ENCODE data around the gene RAB3B. TPM values are rescaled to one million over a fixed set of nuclear protein-coding genes. Genes with fewer than 3 reads are reported as not detected.

The RAB3B gene
- 15.3 to 33.9 TPM (median 32.8 TPM) in 3 replicates for total RNA-seq
- long read RNA-seq, full-length matches to known transcripts = 55 of 66 reads
- long read RNA-seq, partial matches to known transcripts = 0 of 66 reads
- long read RNA-seq, other reads (novel, unspliced or antisense) = 11 of 66 reads

GRCh38 chr1:51990478-51990965, at the start of gene RAB3B:
Gene RAB3B, minus strand, starts transcription at chr1:51990700. Its CDS starts 13,583 bp downstream, at chr1:51977117.
- no peaks in the 10 kb centered on the region for H3K9me3 Mint-ChIP-seq (ENCODE audit: low read depth)
- no peak within 1 kb of the TSS for H3K27ac Mint-ChIP-seq (ENCODE audit: unreplicated experiment)
- H3K36me3 Mint-ChIP-seq (ENCODE audit: low read depth) = no peaks in the 10 kb centered on the region
- H3K27me3 Mint-ChIP-seq (ENCODE audit: low read depth) = peaks cover 2% of the 10 kb centered on the region
- H3K4me3 Mint-ChIP-seq (ENCODE audit: unreplicated experiment) = peak within 1 kb of the TSS; percentile 70
- no peak for TF ChIP-seq CTCF (IDR thresholded peaks at IDR 0.05)
- peaks cover 17% of the 10 kb centered on the region for H3K4me1 Mint-ChIP-seq (ENCODE audit: low read depth)
- peak; percentile 74 for DNase-seq (ENCODE audit: low spot score)

GRCh38 chr1:52037909-52038308, 47.4 kb upstream of the RAB3B start:
- Mint-ChIP-seq H3K4me3 (ENCODE audit: unreplicated experiment) (no peak overlapping the region), H3K27me3 (ENCODE audit: low read depth) (no peaks in the 10 kb centered on the region), H3K36me3 (ENCODE audit: low read depth) (peaks cover 10% of the 10 kb centered on the region), H3K4me1 (ENCODE audit: low read depth) (peaks cover 7% of the 10 kb centered on the region), H3K9me3 (ENCODE audit: low read depth) (no peaks in the 10 kb centered on the region), H3K27ac (ENCODE audit: unreplicated experiment) (no peak overlapping the region)
- DNase-seq (ENCODE audit: low spot score) = no peak
- no peak for TF ChIP-seq CTCF (IDR thresholded peaks at IDR 0.05)

GRCh38 chr1:52037402-52037814, 46.9 kb upstream of the RAB3B start:
- no peaks in the 10 kb centered on the region for H3K27me3 Mint-ChIP-seq (ENCODE audit: low read depth)
- H3K4me3 Mint-ChIP-seq (ENCODE audit: unreplicated experiment) = no peak overlapping the region
- H3K27ac Mint-ChIP-seq (ENCODE audit: unreplicated experiment) = no peak overlapping the region
- H3K36me3 Mint-ChIP-seq (ENCODE audit: low read depth) = peaks cover 10% of the 10 kb centered on the region
- peaks cover 11% of the 10 kb centered on the region for H3K4me1 Mint-ChIP-seq (ENCODE audit: low read depth)
- no peak for TF ChIP-seq CTCF (IDR thresholded peaks at IDR 0.05)
- DNase-seq (ENCODE audit: low spot score) = no peak
- H3K9me3 Mint-ChIP-seq (ENCODE audit: low read depth) = no peaks in the 10 kb centered on the region

GRCh38 chr1:52034050-52034384, 43.5 kb upstream of the RAB3B start:
- peak overlapping the region; percentile 98 for H3K27ac Mint-ChIP-seq (ENCODE audit: unreplicated experiment)
- H3K9me3 Mint-ChIP-seq (ENCODE audit: low read depth) = no peaks in the 10 kb centered on the region
- no peak for TF ChIP-seq CTCF (IDR thresholded peaks at IDR 0.05)
- no peak for DNase-seq (ENCODE audit: low spot score)
- peaks cover 37% of the 10 kb centered on the region for H3K4me1 Mint-ChIP-seq (ENCODE audit: low read depth)
- H3K27me3 Mint-ChIP-seq (ENCODE audit: low read depth) = no peaks in the 10 kb centered on the region
- H3K4me3 Mint-ChIP-seq (ENCODE audit: unreplicated experiment) = peak overlapping the region; percentile 88
- H3K36me3 Mint-ChIP-seq (ENCODE audit: low read depth) = peaks cover 10% of the 10 kb centered on the region

- Mint-ChIP-seq H3K27ac (ENCODE audit: unreplicated experiment) (peak within 1 kb of the TSS; percentile 98), H3K9me3 (ENCODE audit: low read depth) (no peaks in the 10 kb centered on the region), H3K27me3 (ENCODE audit: low read depth) (no peaks in the 10 kb centered on the region), H3K36me3 (ENCODE audit: low read depth) (peaks cover 8% of the 10 kb centered on the region), H3K4me1 (ENCODE audit: low read depth) (peaks cover 37% of the 10 kb centered on the region), H3K4me3 (ENCODE audit: unreplicated experiment) (peak within 1 kb of the TSS; percentile 88)
- peak; percentile 96 for DNase-seq (ENCODE audit: low spot score)
- TF ChIP-seq CTCF (IDR thresholded peaks at IDR 0.05) = no peak
Observed at GRCh38 chr1:52033190-52034049, 42.9 kb upstream of the RAB3B start, which contains the start of gene KTI12. Gene KTI12, minus strand, starts transcription at chr1:52033810. Its CDS starts 49 bp downstream, at chr1:52033761.

All from chondrocyte (in vitro differentiated cells).